Umbilical cord (tissue), 2 donors: Measurements from ENCODE around the gene UBR3. TPM values are rescaled to one million over a fixed set of nuclear protein-coding genes. Genes with fewer than 3 reads are reported as not detected.

Experiments
- DNase-seq: peaks from one replicate; pipeline ENCODE4 v3.0.0-alpha.2; 2015; ENCODE audit warnings: low spot score
- total RNA-seq: library from RNA; depleted of rRNA; stranded (reverse); fragments of >200 nt; gene quantifications from one replicate; pipeline ENCODE4 v1.2.3, GENCODE V29; 2014; ENCODE audit warnings: low replicate concordance; ENCODE audit not compliant: insufficient read depth

The UBR3 gene
- total RNA-seq, 1 donor from 2014 or later = 124 TPM

DNA sequence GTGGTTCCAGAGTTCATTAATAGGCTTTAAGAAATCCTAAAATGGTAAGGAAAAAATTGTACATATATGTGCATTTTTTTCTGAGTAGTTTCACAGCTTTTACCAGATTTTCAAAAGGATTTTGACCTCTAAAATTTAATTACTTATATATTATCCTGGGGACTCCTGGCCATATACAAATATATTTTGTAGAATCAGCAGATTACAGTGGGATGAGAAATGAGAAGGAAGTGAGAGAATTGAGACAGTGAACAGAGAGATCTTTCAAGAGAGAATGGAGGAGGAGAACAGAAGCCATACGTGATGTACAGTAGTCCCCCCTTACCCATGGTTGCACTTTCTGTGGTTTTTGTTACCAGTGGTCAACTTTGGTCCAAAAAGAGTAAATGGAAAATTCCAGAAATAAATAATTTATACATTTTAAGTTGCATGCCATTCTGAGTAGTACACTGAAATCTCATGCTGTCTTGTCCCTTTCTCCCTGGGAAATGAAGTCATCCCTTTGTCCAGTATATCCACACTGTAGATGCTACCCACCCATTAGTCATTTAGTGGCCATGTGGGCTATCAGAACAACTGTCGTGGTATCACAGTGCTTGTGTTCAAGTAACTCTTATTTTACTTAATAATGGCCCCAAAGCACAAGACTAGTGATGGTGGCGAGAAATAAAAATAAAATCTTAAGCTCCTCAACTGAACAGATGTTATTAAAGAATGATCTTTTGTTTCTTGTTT lies 220.2 kb downstream of the UBR3 start:
- DNase-seq = no peak

- DNase-seq = no peak
These were observed 224.9 kb downstream of the UBR3 start for GRCh38 chr2:170052151-170052550.

- no peak for DNase-seq
These were observed 227.7 kb downstream of the UBR3 start for GRCh38 chr2:170054997-170055396.

DNA sequence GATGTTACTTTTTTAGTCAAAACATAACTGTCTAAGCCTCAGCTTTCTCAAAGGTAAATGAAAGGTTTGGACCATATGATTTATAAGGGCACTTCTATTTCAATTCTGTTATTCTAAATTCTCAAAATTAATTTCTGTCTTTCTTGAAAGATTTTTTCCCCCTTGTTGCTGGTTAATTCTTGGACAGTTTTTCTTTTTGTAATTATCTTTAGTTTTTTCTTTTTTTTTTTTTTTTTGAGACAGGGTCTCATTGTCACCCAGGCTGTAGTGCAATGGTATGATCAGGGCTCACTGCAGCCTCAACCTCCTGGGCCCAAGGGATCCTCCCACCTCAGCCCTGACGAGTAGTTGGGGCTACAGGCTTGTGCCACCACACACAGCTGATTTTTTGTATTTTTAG lies 229.6 kb downstream of the UBR3 start:
- DNase-seq = no peak

DNA sequence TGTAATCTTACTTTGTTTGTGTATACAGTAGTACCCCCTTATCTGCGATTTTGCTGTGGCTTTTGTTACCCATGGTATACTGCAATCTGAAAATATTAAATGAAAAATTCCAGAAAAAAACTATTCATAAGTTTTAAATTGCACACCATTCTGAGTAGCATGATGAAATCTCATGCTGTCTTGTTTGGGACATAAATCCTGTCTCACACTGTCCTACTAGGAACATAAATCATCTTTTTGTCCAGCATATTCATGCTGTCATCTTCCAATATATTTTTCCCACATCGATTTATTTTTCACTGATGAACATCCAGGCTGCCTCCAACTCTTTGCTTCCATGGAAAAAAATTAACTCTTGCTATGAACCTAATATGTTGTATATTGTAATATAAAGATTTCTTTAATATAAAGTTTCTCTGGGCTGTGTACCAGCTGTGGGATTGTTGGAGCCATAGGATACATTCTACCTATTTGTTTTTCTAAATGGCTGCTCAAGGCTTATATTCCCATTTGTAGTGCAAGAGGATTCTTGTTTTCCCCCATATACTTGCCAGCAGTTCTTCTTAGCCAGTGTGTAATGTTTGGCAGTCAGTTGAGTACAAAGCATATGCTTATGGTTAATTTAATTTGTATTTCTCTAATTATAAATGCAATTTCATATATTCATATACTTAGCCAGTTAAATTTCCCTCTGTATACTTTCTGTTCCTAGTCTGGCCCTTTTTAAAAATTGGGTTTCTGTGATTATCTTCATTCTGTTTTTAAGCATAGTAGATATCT lies 236.4 kb downstream of the UBR3 start:
- no peak for DNase-seq

DNA sequence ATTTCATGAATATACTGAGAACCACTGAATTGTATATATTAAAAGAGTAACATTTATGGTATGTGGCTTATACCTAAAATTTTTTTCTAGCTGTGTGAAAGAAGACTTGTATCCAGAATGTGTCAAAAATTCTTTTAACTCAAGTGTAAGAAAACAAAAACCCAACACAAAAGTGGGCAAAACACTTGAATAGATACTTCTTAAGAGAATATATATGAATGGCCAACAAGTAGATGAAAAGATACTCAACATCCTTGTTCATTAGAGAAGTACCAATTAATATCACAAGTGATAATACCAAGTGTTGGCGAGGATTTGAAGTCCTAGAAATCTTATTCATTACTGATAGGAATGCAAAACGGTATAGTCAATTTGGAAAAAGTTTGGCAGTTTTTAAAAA lies 243.5 kb downstream of the UBR3 start:
- no peak for DNase-seq

- DNase-seq = peak; percentile 55
These were observed 246.0 kb downstream of the UBR3 start for GRCh38 chr2:170073288-170073687.

DNA sequence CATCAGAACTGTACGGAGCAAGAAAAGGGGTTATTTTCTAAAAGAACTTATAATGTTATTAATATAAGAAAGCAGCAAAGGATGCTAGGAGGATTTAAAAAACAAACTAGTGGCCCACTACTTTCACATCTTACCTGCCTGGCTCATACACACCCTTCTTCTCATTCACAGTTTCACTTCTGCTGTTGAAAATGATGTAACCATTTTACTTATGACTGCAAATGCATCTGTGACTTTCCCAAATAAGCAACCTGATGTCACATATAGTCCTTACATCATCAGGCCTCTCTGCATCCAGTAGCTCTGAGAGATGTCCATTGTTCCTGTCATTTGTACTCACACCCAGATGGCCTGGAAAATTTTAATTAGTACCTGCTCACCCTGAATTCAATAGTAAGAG lies 248.9 kb downstream of the UBR3 start:
- no peak for DNase-seq

GRCh38 chr2:170077830-170078569 lies 250.7 kb downstream of the UBR3 start:
- no peak for DNase-seq

DNA sequence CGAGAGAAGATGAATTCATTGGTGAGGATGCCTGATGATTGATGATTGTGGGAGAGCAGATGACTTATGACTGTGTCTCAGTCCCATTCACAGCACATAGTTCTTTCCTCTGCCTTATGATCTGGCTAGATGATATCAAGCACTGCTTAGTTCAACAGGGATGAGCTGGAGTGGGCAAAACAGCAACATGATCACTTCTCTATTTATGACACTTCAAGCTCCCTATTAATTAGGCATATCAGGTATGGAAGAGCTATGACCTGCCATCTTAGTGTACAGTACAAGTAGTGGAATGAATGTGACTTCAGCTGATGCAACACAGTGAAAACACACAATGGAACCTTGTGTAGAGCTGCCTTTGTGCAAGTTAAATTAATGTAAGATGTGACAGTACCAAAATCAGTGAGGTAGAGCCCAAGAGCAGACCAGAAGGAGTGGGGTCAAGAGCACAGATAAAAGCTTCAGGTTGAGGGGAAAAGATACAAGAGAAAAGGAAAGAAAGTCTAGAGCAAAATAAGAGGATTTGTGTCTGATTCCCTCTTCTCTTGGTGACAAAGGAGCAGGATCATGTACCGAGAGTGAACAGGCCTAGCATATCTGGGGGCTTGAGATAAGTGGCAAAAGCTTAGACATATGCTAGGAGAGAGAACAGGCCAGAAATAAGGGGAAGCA lies 257.7 kb downstream of the UBR3 start:
- no peak for DNase-seq

- DNase-seq = no peak
These were observed 258.9 kb downstream of the UBR3 start for GRCh38 chr2:170086117-170086688.

DNA sequence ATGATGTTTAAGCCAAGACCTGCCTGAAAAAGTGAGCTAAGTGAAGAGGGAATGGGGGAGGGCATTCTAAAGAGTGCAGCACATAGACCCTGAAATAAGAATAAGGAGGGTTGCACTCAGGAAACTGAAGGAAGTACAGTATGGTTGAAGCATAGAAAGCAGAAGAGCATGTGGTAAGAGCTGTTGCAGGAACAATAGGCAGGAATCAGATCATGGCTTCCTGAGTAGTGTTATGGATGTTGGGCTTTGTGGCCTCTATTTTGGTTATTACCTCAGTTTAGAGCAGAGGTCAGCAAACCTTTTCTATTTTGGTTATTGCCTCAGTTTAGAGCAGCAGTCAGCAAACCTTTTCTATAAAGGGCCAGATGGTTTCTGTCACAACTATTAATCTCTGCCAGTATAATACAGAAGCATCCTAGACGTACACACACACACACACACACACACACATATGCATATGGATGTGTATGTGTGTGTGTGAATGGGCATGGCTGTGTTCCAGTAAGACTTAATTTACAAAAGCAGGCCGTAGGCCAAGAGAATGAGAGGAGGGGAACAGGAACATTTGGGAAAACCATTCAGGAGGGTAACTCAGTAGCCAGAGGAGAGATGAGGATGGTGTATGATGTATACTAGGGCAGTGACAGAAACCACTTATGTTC lies 259.6 kb downstream of the UBR3 start:
- DNase-seq = no peak

GRCh38 chr2:170087413-170087793 lies 260.1 kb downstream of the UBR3 start:
- no peak for DNase-seq

GRCh38 chr2:170088776-170089175 lies 261.5 kb downstream of the UBR3 start:
- peak; percentile 80 for DNase-seq

DNA sequence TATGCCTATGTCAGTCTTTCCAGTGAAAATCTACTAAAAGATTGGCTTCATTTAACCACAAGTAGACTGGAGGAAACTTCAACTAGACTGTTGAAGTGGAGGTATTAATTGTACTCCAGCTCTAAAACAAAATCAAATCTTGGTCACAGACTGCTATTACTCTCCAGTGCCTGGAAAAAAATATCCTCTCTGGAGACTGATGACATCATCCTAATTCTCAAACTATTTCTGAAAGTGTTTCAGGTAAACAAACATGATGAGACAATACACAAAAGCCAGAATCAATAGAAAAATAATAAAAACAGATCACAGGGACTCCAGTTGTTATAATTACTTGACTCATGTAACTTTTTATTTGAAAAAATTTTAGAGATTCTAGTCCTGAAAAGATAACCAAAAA lies 263.0 kb downstream of the UBR3 start:
- no peak for DNase-seq

DNA sequence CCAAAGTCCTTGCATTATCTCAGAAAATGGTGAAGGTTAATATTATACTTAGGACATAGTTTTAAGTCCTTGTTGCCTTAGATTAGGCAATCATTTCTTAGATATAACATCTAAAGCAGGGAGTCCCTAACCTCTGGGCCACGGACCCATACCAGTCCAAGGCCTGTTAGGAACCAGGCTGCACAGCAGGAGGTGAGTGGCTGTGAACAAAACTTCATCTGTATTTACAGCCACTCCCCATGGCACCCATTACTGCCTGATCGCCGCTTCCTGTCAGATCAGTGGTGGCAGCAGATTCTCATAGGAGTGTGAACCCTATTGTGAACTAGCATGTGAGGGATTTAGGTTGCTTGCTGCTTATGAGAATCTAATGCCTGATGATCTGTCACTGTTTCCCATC lies 264.2 kb downstream of the UBR3 start:
- DNase-seq = no peak

DNA sequence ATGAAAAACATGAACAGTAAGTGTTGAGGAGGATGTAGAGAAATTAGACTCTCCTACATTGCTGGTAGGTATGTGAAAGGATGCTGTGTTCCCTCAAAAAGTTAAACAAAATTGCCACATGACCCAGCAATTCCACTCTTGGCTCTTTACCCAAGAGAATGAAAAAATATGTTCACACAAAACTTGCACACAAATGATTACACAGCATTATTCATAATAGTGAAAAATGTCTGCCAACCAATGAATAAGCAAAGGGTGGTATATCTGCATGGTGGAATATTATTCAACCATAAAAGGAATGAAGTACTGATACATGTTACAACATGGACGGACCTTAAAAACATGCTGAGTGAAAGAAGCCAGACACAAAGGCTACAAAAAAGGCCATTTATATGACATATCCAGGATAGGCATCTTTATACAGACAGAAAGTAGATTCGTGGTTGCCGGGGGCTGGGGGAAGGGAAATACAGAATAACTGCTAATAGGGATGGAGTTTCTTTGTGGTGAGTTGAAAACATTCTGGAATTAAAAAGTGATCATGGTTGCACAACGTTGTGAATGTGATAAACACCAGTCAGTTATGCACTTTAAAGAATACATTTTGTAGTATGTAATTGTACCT lies 265.3 kb downstream of the UBR3 start:
- no peak for DNase-seq

- no peak for DNase-seq
These were observed 268.1 kb downstream of the UBR3 start for GRCh38 chr2:170095380-170095779.

DNA sequence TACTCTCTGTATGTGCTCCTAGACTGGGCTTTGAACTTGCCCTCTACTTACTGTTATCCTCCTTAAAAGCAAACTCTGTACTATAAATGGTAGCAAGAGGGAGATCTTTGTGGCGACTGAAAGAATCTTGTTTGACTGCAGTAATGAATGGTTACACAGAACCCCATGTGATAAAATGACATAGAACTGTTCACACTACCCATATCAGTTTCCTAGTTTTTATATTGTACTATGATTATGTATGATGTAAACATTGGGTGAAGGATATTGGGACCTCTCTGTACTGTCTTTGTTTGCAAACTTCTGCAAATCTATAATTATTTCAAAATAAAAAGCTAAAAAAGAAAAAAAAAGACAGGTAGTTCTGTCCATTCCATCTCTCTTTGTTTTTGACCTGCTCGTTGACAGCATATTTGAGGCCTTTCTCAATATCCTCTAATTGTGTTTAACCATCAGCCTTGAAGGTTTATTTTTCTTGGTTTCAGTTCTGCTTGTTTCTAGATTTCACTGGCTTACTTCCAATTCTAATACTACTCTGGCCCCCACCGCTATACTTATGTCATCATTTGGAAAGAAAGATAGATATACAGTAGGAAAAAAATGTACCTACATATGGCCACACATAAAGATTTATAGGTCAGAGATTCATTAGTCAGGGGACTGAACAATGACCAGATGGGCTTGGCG lies 271.5 kb downstream of the UBR3 start:
- no peak for DNase-seq

GRCh38 chr2:170101789-170102188 lies 274.5 kb downstream of the UBR3 start:
- DNase-seq = no peak
